ENCODE results near the gene NTM. TPM values are rescaled to one million over a fixed set of nuclear protein-coding genes. Genes with fewer than 3 reads are reported as not detected.

The NTM gene
- total and polyA plus RNA-seq, 2 of the 8 experiments (the other 6 are each of a cell fraction or from before 2014, with no cell fraction given), result 13.4 to 20.0 TPM

GRCh38 chr11:132052342-132052741 is 681.9 kb downstream of the NTM start:
- H2AK5ac ChIP-seq (ENCODE audit: low read depth, low read length), result no peak overlapping the region
- DNase-seq (ENCODE audit: low read depth in 1 of 2, low spot score in 2 of 2) (no peak), FAIRE-seq (no peak)
- no peak overlapping the region for H2AFZ ChIP-seq (ENCODE audit: low read length)
- H3K18ac ChIP-seq (ENCODE audit: extremely low read depth, low read length), result no peak overlapping the region
- no peaks in the 10 kb centered on the region for H3K9me3 ChIP-seq (ENCODE audit: insufficient read depth in 2 of 2, low read depth in 1 of 2, low read length in 1 of 2)
- H4K91ac ChIP-seq (replicated peaks; ENCODE audit: insufficient read length, low read length), result no peak overlapping the region
- ChIA-PET CTCF (ENCODE audit: partially characterized antibody) (interaction anchor here (0.7 to 2.0 kb wide), 3 partner anchors 10 to 160 kb away, joined by 3 to 8 read pairs (median 4); no protein-coding TSS in a partner anchor), POLR2A (ENCODE audit: partially characterized antibody) (no interaction called here)
- H3K79me1 ChIP-seq (ENCODE audit: low read depth, low read length), result no peaks in the 10 kb centered on the region
- H3K27ac ChIP-seq (ENCODE audit: low read depth, low read length), result no peak overlapping the region
- no peak overlapping the region for H3K23ac ChIP-seq (ENCODE audit: insufficient read length)
- no peak overlapping the region for H3K56ac ChIP-seq (replicated peaks; ENCODE audit: insufficient read length, low read depth, low read length)
- no peaks in the 10 kb centered on the region for H3K79me2 ChIP-seq (ENCODE audit: control insufficient read depth in 1 of 2, insufficient read depth in 2 of 2, low read length in 2 of 2)
- H2BK20ac ChIP-seq (ENCODE audit: low read length), result no peak overlapping the region
- no peak overlapping the region for H3K4ac ChIP-seq (replicated peaks; ENCODE audit: insufficient read length, low read depth, low read length)
- H4K20me1 ChIP-seq (replicated peaks in 1 of 2; ENCODE audit: control insufficient read depth in 1 of 2, insufficient read depth in 2 of 2, low read length in 2 of 2), result no peaks in the 10 kb centered on the region
- no peak overlapping the region for H2BK12ac ChIP-seq (ENCODE audit: low read depth, low read length)
- H2BK120ac ChIP-seq (replicated peaks; ENCODE audit: low read depth, low read length), result no peak overlapping the region
- no peak overlapping the region for H3K4me2 ChIP-seq (ENCODE audit: insufficient read depth in 1 of 2, low read depth in 2 of 2, low read length in 2 of 2)
- H3K4me1 ChIP-seq (replicated peaks in 1 of 4; ENCODE audit: control insufficient read depth in 3 of 4, insufficient read depth in 4 of 4, low read length in 3 of 4), result peaks cover 5 to 14% (median 12%) of the 10 kb centered on the region in 4 experiments
- no peaks in the 10 kb centered on the region for H3K23me2 ChIP-seq (ENCODE audit: low read depth, low read length)
- no peak overlapping the region for H3K14ac ChIP-seq (ENCODE audit: insufficient read length)
- H3K27me3 ChIP-seq (replicated peaks in 1 of 4; ENCODE audit: control insufficient read depth in 3 of 4, extremely low read depth in 1 of 4, insufficient read depth in 3 of 4, low read length in 3 of 4), result no peaks in the 10 kb centered on the region
- H3K9ac ChIP-seq (replicated peaks in 1 of 4; ENCODE audit: extremely low read depth in 1 of 4, low read depth in 3 of 4, low read length in 3 of 4), result no peak overlapping the region
- H4K8ac ChIP-seq (ENCODE audit: extremely low read depth, insufficient read depth, low read length), result no peak overlapping the region
- H3K4me3 ChIP-seq (ENCODE audit: extremely low read depth in 1 of 4, insufficient read depth in 2 of 4, low read depth in 3 of 4, low read length in 4 of 4), result no peak overlapping the region
- H4K5ac ChIP-seq (ENCODE audit: insufficient read length, low read depth, low read length), result no peak overlapping the region
- WGBS, 2 experiments (ENCODE audit: extremely low coverage in 1 of 2, insufficient coverage in 1 of 2, insufficient read length in 1 of 2, insufficient replicate concordance in 2 of 2, low coverage in 1 of 2, low lambda C conversion rate in 2 of 2, missing lambda C conversion rate in 1 of 2), result 88% methylated on average over 2 of the region's 2 CpGs; no CpG with 5 or more reads in 1 of the 2 experiments
- H3K36me3 ChIP-seq (ENCODE audit: control insufficient read depth in 2 of 4, insufficient read depth in 4 of 4, low read length in 3 of 4), result no peaks in the 10 kb centered on the region
- no peak overlapping the region for H2BK15ac ChIP-seq (ENCODE audit: low read length)
- H2BK5ac ChIP-seq (ENCODE audit: low read depth, low read length), result no peak overlapping the region
- TF ChIP-seq SP2 (IDR thresholded peaks at IDR 0.05; ENCODE audit: low read length) (no peak), EZH2 (IDR thresholded peaks at IDR 0.05; ENCODE audit: low read depth, low read length, severe bottlenecking) (no peak), SAP30 (IDR thresholded peaks at IDR 0.05; ENCODE audit: insufficient read depth, insufficient replicate concordance, low read length) (no peak), RAD21 (IDR thresholded peaks at IDR 0.05 in 1 of 2, conservative IDR thresholded peaks at IDR 0.05 in 1 of 2; ENCODE audit: low read depth in 2 of 2, low read length in 2 of 2) (no peak), EP300 (IDR thresholded peaks at IDR 0.05; ENCODE audit: borderline replicate concordance in 1 of 2, low read depth in 2 of 2, low read length in 2 of 2) (no peak), TAF1 (IDR thresholded peaks at IDR 0.05; ENCODE audit: low read depth, low read length) (no peak), HDAC2 (IDR thresholded peaks at IDR 0.05; ENCODE audit: borderline replicate concordance in 1 of 2, low read depth in 2 of 2, low read length in 2 of 2) (no peak), ASH2L (IDR thresholded peaks at IDR 0.05; ENCODE audit: low read length) (no peak), JUND (IDR thresholded peaks at IDR 0.05; ENCODE audit: low read length) (no peak), POU5F1 (IDR thresholded peaks at IDR 0.05; ENCODE audit: low read depth, low read length) (no peak), KDM4A (IDR thresholded peaks at IDR 0.05; ENCODE audit: low read depth, low read length, severe bottlenecking) (no peak), BACH1 (IDR thresholded peaks at IDR 0.05; ENCODE audit: low read length) (no peak)
- TF ChIP-seq, protein P1, sequence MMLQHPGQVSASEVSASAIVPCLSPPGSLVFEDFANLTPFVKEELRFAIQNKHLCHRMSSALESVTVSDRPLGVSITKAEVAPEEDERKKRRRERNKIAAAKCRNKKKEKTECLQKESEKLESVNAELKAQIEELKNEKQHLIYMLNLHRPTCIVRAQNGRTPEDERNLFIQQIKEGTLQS (IDR thresholded peaks at IDR 0.05; ENCODE audit: insufficient read depth, low read depth, low read length), result no peak
